GM12892 (cell line): ENCODE measurements around the gene PPP1R26.
"Not testable (repeated sequence)": the region's sequence is repeated elsewhere in the genome, so short reads cannot be mapped to it uniquely, and the experiment has no call there.

Source experiments
- DNase-seq: peaks from one replicate; pipeline ENCODE4 v3.0.0; 2011; ENCODE audit not compliant: insufficient read length
- FAIRE-seq: peaks from 2 replicates; lab custom pipeline; 2011; peaks lifted over from hg19 to GRCh38; lab: Jason Lieb, UNC
- POLR2A ChIP-seq: IDR thresholded peaks from 2 replicates; pipeline ENCODE4 v1.6.1; 2011; ENCODE audit warnings: low read depth, low read length, control low read depth
- POLR2AphosphoS5 ChIP-seq: IDR thresholded peaks from 2 replicates; pipeline ENCODE4 v1.6.1; 2011; ENCODE audit warnings: low read depth, low read length, control low read depth
- TAF1 ChIP-seq: IDR thresholded peaks from 2 replicates; pipeline ENCODE4 v1.6.1; 2011; ENCODE audit warnings: low read depth, mild to moderate bottlenecking, control low read depth, low read length, borderline replicate concordance

Gene PPP1R26

GRCh38 chr9:135447126-135447525 lies 32.5 kb upstream of the PPP1R26 start:
- TF ChIP-seq TAF1 (no peak), POLR2A (no peak), POLR2AphosphoS5 (no peak)
- DNase-seq (no peak), FAIRE-seq (no peak)

DNA sequence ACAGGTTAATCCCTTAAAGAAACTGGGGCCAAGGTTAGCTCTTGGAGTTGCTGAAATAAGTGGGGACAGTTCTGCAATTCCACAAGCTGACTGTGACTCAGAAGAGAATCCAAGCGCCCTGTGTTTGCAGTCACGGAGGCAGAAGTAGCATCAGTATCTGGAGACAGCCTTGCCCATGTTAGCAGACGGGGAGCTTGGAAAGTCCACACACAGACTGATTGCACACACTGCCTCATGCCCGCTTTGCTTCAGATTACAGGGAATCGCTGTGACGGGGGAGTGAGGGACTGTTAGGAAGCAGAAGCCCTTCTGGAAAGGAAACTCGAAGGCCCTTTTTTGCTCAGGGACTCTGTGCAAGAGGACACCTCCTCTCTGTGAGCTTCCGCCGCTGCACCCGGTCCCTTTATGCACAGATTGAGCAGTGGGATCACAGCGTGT lies 30.9 kb upstream of the PPP1R26 start:
- no peak for DNase-seq
- TF ChIP-seq POLR2AphosphoS5 (no peak), POLR2A (no peak), TAF1 (no peak)
- FAIRE-seq: no peak

DNA sequence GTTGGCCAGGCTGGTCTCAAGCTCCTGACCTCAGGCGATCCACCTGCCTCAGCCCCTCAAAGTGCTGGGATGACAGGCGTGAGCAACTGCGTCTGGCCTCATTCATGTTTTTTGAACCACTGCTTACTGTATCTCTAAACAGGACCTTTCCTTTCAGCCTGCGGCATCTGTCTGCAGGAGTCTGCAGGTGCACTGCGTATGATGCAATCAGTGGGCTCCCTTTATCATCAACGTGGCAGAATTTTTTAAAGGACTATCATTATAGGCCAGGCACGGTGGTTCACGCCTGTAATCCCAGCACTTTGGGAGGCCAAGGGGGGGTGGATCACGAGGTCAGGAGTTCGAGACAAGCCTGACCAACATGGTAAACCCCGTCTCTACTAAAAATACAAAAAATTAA lies 30.1 kb upstream of the PPP1R26 start:
- DNase-seq, FAIRE-seq: not testable (repeated sequence)

DNA sequence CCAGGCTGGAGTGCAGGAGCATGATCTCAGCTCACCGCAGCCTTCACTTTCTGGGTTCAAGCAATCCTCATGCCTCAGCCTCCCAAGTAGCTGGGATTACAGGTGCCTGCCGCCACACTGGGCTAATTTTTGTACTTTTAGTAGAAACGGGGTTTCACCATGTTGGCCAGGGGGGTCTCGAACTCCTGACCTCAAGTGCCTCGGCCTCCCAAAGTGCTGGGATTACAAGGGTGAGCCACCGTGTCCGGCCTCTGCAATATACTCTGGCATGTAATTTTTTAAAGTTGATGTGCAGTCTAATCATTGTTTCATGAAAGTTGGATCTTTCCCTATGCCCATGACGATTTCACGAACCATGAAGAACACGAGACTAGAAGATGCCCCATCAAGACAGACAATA lies 28.6 kb upstream of the PPP1R26 start:
- DNase-seq (no peak), FAIRE-seq (no peak)
- TF ChIP-seq TAF1: no peak
- no peak for TF ChIP-seq POLR2AphosphoS5
- no peak for TF ChIP-seq POLR2A

DNA sequence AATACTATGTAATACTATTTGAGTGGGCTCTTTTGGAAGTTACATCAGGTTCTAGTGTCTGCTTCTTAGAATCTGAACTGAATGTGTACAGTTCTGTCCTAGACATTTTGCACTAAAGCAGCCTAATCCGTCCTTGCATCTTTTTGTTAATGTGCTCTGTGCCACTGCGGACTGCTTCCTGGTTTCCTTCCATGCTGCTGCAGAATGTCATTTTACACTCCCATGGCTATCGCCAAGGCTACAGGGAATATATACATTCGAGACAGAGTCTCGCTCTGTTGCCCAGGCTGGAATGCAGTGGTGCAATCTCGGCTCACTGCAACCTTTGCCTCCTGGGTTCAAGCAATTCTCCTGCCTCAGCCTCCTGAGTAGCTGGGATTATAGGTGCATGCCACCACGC lies 27.7 kb upstream of the PPP1R26 start:
- FAIRE-seq, DNase-seq: not testable (repeated sequence)

DNA sequence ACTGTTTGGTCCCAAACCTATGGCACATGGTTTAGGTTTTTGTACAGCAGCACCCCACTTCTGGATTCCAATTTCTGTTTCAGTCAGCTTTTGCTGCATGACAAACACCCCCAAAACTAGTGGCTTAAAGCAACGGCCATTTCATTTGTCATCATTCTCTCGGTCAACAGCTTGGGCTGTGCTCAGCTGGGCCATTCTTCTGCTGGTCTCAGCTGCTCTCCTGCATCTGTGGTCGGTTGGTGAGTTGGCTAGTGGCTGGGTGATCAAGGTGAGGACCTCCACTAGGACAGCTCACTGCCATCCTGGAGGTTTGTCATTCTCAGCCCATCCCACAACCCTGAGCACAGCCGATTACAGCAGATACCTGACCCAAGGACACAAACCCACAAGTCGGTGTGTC lies 24.8 kb upstream of the PPP1R26 start:
- FAIRE-seq (no peak), DNase-seq (no peak)
- TF ChIP-seq TAF1: no peak
- no peak for TF ChIP-seq POLR2AphosphoS5
- no peak for TF ChIP-seq POLR2A

DNA sequence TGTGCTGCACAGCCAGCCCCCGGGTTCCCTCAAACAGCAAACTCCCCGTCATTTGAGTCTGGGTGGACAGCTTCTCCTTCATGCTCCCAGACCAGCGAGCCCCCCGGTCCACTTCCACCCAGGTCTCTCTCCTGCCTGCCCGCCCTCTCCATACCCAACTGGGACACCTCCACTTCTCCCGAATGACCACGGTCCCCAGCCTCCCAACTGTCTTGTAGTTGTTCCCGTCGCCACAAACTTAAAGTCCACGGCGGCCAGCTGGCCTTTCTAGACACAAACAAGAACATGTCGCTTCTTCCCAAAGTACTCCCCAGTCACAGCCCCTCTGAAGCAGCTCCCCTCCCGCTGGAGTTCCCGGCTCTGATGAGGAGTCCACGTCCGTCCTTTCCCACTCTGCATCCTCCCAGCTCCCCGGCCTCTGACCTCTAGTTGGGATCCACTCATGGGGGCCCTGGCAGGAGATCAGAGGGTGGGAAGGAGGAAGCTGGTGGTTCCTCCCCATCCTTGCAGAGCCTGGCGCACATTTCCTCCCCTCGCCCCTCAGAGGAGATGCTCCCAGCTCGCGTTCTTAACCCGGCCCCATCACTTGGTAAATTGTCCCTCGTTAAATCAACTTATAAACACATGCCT lies 24.1 kb upstream of the PPP1R26 start:
- DNase-seq: no peak
- TF ChIP-seq POLR2A (no peak), POLR2AphosphoS5 (no peak), TAF1 (no peak)
- no peak for FAIRE-seq

DNA sequence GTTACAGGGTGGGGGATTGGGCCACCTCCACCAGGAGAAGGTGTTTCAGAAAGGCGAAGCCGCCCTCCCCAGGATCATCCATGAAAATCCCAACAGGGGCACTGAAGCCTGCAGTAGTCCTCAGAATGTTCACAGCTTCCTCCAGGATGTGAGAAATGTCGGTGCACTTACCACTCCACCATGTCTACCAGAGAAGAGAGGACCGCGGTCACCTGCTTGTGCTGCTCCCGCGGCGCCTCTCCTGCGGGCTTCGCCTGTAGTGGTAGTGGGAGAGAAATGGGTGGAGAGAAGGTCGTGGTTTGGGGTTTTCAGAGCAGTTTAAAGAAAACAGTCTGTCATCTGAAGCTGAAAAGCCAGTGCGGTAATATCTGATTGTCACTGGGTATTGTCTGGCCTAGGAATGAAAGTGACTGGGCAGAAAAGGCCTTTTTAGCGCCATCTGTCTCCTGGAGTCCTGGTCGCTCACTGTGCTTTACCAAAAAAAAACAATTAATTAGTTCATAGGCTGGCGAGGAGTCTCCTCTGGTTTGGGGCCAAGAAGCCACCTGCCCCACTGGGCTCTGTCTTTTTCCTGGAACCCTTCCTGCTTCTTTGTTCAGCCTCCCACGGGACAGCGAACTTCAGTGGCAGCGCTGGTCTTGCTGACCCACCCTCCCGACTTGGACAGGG lies 23.0 kb upstream of the PPP1R26 start:
- no peak for DNase-seq
- TF ChIP-seq POLR2AphosphoS5 (no peak), TAF1 (no peak), POLR2A (no peak)
- no peak for FAIRE-seq

GRCh38 chr9:135458478-135458877 lies 21.1 kb upstream of the PPP1R26 start:
- FAIRE-seq, DNase-seq: not testable (repeated sequence)

DNA sequence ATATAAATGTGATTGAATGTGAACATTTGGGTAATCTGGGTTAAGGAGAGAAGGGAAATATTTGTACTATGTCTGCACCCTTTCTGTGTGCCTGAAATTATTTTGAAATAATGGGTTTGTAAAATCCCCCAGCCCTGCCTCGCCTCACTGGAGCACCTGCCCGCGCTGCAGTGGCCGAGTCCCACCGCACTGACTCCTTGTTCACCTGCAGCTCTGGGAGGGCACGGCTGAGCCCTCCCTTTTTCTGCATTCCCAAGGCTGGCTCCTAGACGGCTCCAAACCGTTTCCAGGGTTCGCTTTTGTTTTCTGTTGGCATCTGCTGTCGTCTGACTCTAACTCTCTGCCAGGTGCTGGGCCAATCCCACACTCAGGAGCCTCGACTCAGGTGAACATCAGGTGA lies 17.6 kb upstream of the PPP1R26 start:
- DNase-seq (no peak), FAIRE-seq (no peak)
- TF ChIP-seq TAF1: no peak
- TF ChIP-seq POLR2A: no peak
- TF ChIP-seq POLR2AphosphoS5: no peak

GRCh38 chr9:135463140-135463539 lies 16.4 kb upstream of the PPP1R26 start:
- FAIRE-seq: no peak
- no peak for DNase-seq
- TF ChIP-seq POLR2AphosphoS5 (no peak), POLR2A (no peak), TAF1 (no peak)

- no peak for DNase-seq
- TF ChIP-seq TAF1: no peak
- no peak for TF ChIP-seq POLR2AphosphoS5
- no peak for TF ChIP-seq POLR2A
- no peak for FAIRE-seq
Observed at GRCh38 chr9:135464181-135464580, 15.4 kb upstream of the PPP1R26 start.
